ENCODE results near the gene ZDHHC19. TPM values are rescaled to one million over a fixed set of nuclear protein-coding genes. Genes with fewer than 3 reads are reported as not detected.

ZDHHC19 gene
- total RNA-seq, 1 experiment from 2014 or later = not detected

GRCh38 chr3:196162679-196163078, 48.5 kb downstream of the ZDHHC19 start:
- H3K4me1 ChIP-seq (ENCODE audit: low read length) = no peaks in the 10 kb centered on the region
- no peak overlapping the region for H3K9ac ChIP-seq (ENCODE audit: low read length)
- no peaks in the 10 kb centered on the region for H3K27me3 ChIP-seq (ENCODE audit: low read length)
- DNase-seq = no peak
- no peaks in the 10 kb centered on the region for H4K20me1 ChIP-seq (ENCODE audit: insufficient read depth, low read depth, low read length)
- no peak overlapping the region for H3K4me3 ChIP-seq (ENCODE audit: low read length)
- no peak overlapping the region for H3K4me2 ChIP-seq (ENCODE audit: low read depth, low read length, poor library complexity, severe bottlenecking)
- H3K9me2 ChIP-seq (replicated peaks; ENCODE audit: insufficient read depth, low read length) = no peaks in the 10 kb centered on the region
- no peak overlapping the region for H2AFZ ChIP-seq (ENCODE audit: low read length)
- H3K36me3 ChIP-seq (ENCODE audit: insufficient read depth, low read length) = no peaks in the 10 kb centered on the region
- no peaks in the 10 kb centered on the region for H3K9me3 ChIP-seq (ENCODE audit: low read length)
- H3K79me2 ChIP-seq (ENCODE audit: low read length) = no peaks in the 10 kb centered on the region
- H3K27ac ChIP-seq (ENCODE audit: low read length) = no peak overlapping the region

- Histone ChIP-seq H3K9ac (ENCODE audit: low read length) (no peak overlapping the region), H3K9me3 (ENCODE audit: low read length) (no peaks in the 10 kb centered on the region), H3K36me3 (ENCODE audit: insufficient read depth, low read length) (no peaks in the 10 kb centered on the region), H4K20me1 (ENCODE audit: insufficient read depth, low read depth, low read length) (no peaks in the 10 kb centered on the region), H3K4me1 (ENCODE audit: low read length) (no peaks in the 10 kb centered on the region), H3K27me3 (ENCODE audit: low read length) (no peaks in the 10 kb centered on the region), H3K27ac (ENCODE audit: low read length) (no peak overlapping the region), H3K9me2 (replicated peaks; ENCODE audit: insufficient read depth, low read length) (no peaks in the 10 kb centered on the region), H3K4me2 (ENCODE audit: low read depth, low read length, poor library complexity, severe bottlenecking) (no peak overlapping the region), H2AFZ (ENCODE audit: low read length) (no peak overlapping the region), H3K79me2 (ENCODE audit: low read length) (no peaks in the 10 kb centered on the region), H3K4me3 (ENCODE audit: low read length) (no peak overlapping the region)
- peak; percentile 49 for DNase-seq
Observed at GRCh38 chr3:196159952-196160804, 51.0 kb downstream of the ZDHHC19 start.

GRCh38 chr3:196159526-196159925, 51.7 kb downstream of the ZDHHC19 start:
- Histone ChIP-seq H3K27me3 (ENCODE audit: low read length) (no peaks in the 10 kb centered on the region), H3K27ac (ENCODE audit: low read length) (no peak overlapping the region), H4K20me1 (ENCODE audit: insufficient read depth, low read depth, low read length) (no peaks in the 10 kb centered on the region), H3K36me3 (ENCODE audit: insufficient read depth, low read length) (no peaks in the 10 kb centered on the region), H2AFZ (ENCODE audit: low read length) (no peak overlapping the region), H3K79me2 (ENCODE audit: low read length) (no peaks in the 10 kb centered on the region), H3K4me1 (ENCODE audit: low read length) (no peaks in the 10 kb centered on the region), H3K9me3 (ENCODE audit: low read length) (no peaks in the 10 kb centered on the region), H3K4me3 (ENCODE audit: low read length) (no peak overlapping the region), H3K4me2 (ENCODE audit: low read depth, low read length, poor library complexity, severe bottlenecking) (no peak overlapping the region), H3K9me2 (replicated peaks; ENCODE audit: insufficient read depth, low read length) (no peaks in the 10 kb centered on the region), H3K9ac (ENCODE audit: low read length) (no peak overlapping the region)
- no peak for DNase-seq

- no peak for DNase-seq
Observed at GRCh38 chr3:196156160-196156559, 55.0 kb downstream of the ZDHHC19 start.

GRCh38 chr3:196150481-196150880, 60.7 kb downstream of the ZDHHC19 start:
- Histone ChIP-seq H3K9me2 (replicated peaks; ENCODE audit: insufficient read depth, low read length) (no peaks in the 10 kb centered on the region), H3K36me3 (ENCODE audit: insufficient read depth, low read length) (no peaks in the 10 kb centered on the region), H3K27ac (ENCODE audit: low read length) (no peak overlapping the region), H3K4me1 (ENCODE audit: low read length) (no peaks in the 10 kb centered on the region), H3K9me3 (ENCODE audit: low read length) (peaks cover 6% of the 10 kb centered on the region), H3K79me2 (ENCODE audit: low read length) (no peaks in the 10 kb centered on the region), H3K27me3 (ENCODE audit: low read length) (no peaks in the 10 kb centered on the region), H3K9ac (ENCODE audit: low read length) (no peak overlapping the region), H2AFZ (ENCODE audit: low read length) (no peak overlapping the region), H3K4me2 (ENCODE audit: low read depth, low read length, poor library complexity, severe bottlenecking) (no peak overlapping the region), H3K4me3 (ENCODE audit: low read length) (no peak overlapping the region), H4K20me1 (ENCODE audit: insufficient read depth, low read depth, low read length) (no peaks in the 10 kb centered on the region)
- no peak for DNase-seq

More at GRCh38 chr3:196156160-196156559, 55.0 kb downstream of the ZDHHC19 start:
- Histone ChIP-seq H3K4me2 (ENCODE audit: low read depth, low read length, poor library complexity, severe bottlenecking) (no peak overlapping the region), H3K4me1 (ENCODE audit: low read length) (no peaks in the 10 kb centered on the region), H2AFZ (ENCODE audit: low read length) (no peak overlapping the region), H4K20me1 (ENCODE audit: insufficient read depth, low read depth, low read length) (no peaks in the 10 kb centered on the region), H3K4me3 (ENCODE audit: low read length) (no peak overlapping the region), H3K9me2 (replicated peaks; ENCODE audit: insufficient read depth, low read length) (no peaks in the 10 kb centered on the region), H3K36me3 (ENCODE audit: insufficient read depth, low read length) (no peaks in the 10 kb centered on the region), H3K9ac (ENCODE audit: low read length) (no peak overlapping the region), H3K27me3 (ENCODE audit: low read length) (no peaks in the 10 kb centered on the region), H3K79me2 (ENCODE audit: low read length) (no peaks in the 10 kb centered on the region), H3K27ac (ENCODE audit: low read length) (no peak overlapping the region), H3K9me3 (ENCODE audit: low read length) (no peaks in the 10 kb centered on the region)

GRCh38 chr3:196149831-196150301, 61.3 kb downstream of the ZDHHC19 start:
- Histone ChIP-seq H3K27ac (ENCODE audit: low read length) (no peak overlapping the region), H3K4me2 (ENCODE audit: low read depth, low read length, poor library complexity, severe bottlenecking) (no peak overlapping the region), H3K4me3 (ENCODE audit: low read length) (no peak overlapping the region), H3K27me3 (ENCODE audit: low read length) (no peaks in the 10 kb centered on the region), H3K4me1 (ENCODE audit: low read length) (no peaks in the 10 kb centered on the region), H3K36me3 (ENCODE audit: insufficient read depth, low read length) (no peaks in the 10 kb centered on the region), H3K79me2 (ENCODE audit: low read length) (no peaks in the 10 kb centered on the region), H3K9ac (ENCODE audit: low read length) (no peak overlapping the region), H2AFZ (ENCODE audit: low read length) (no peak overlapping the region), H3K9me3 (ENCODE audit: low read length) (peaks cover 6% of the 10 kb centered on the region), H3K9me2 (replicated peaks; ENCODE audit: insufficient read depth, low read length) (no peaks in the 10 kb centered on the region), H4K20me1 (ENCODE audit: insufficient read depth, low read depth, low read length) (no peaks in the 10 kb centered on the region)
- no peak for DNase-seq

- H3K9ac ChIP-seq (ENCODE audit: low read length) = no peak overlapping the region
- DNase-seq = no peak
- no peaks in the 10 kb centered on the region for H3K79me2 ChIP-seq (ENCODE audit: low read length)
- H4K20me1 ChIP-seq (ENCODE audit: insufficient read depth, low read depth, low read length) = no peaks in the 10 kb centered on the region
- peaks cover 6% of the 10 kb centered on the region for H3K9me3 ChIP-seq (ENCODE audit: low read length)
- no peak overlapping the region for H3K4me2 ChIP-seq (ENCODE audit: low read depth, low read length, poor library complexity, severe bottlenecking)
- H3K4me3 ChIP-seq (ENCODE audit: low read length) = no peak overlapping the region
- H3K36me3 ChIP-seq (ENCODE audit: insufficient read depth, low read length) = no peaks in the 10 kb centered on the region
- no peak overlapping the region for H3K27ac ChIP-seq (ENCODE audit: low read length)
- no peaks in the 10 kb centered on the region for H3K4me1 ChIP-seq (ENCODE audit: low read length)
- H3K27me3 ChIP-seq (ENCODE audit: low read length) = no peaks in the 10 kb centered on the region
- no peak overlapping the region for H2AFZ ChIP-seq (ENCODE audit: low read length)
- H3K9me2 ChIP-seq (replicated peaks; ENCODE audit: insufficient read depth, low read length) = no peaks in the 10 kb centered on the region
Observed at GRCh38 chr3:196149375-196149774, 61.8 kb downstream of the ZDHHC19 start.
